ENCODE measurements around the gene ZFP36L2.

DNA sequence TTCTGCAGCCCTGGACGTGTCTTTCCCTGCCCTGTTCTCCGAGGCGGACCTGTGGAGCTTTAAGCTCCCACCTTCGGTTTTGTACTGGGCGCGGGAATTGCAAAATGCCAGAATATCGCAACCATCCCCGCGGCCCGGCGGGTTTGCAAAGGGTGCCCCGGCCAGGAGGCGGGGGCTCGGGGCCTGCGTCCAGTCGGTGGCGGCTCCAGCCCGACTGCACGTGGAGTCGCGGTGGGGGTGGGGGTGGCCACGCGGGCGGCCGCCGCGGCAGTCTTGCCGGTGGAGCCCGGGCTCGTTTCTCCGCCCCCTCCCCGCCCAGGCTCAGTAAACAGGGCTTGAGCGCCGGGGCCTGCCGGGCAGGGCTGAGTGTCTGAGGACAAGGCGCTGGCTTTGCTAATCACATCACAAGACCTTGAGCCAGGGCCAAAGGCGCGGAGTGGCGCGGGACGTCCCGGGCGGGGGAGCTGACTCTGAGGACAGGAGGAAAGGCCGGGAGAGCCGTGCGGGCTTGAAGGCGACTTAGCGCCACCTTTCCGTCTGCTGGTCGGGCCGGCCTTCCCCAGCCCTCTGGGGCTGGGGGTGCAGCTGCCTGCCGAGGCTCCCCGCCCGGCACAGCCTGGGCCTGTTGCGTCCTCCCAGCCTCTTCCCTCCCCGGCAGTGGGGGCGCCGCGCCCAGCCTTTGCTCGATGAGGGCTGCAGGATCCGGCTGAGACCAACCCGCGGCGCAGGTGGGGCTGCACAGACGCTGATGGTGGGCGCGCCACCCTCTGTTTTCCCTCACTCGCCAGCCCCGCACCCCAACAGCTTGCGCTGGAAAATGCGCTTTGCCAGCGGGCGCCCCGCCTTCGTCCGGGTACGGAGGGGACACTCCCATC lies 786 bp upstream of the ZFP36L2 start:
- no peak for TF ChIP-seq POLR2AphosphoS5 (IDR thresholded peaks at IDR 0.05; ENCODE audit: borderline replicate concordance, low read depth, low read length)
- TF ChIP-seq EZH2 (IDR thresholded peaks at IDR 0.05) = no peak
- no peak for TF ChIP-seq FOXP2 (optimal IDR thresholded peaks at IDR 0.05; ENCODE audit: control extremely low read depth, extremely low read length, insufficient read depth)
